Endothelial cell of umbilical vein (primary cell): ENCODE data around the gene HBG2. TPM values are rescaled to one million over a fixed set of nuclear protein-coding genes. Genes with fewer than 3 reads are reported as not detected.

Source experiments
- BruUV-seq: library from RNA; stranded (reverse); fragments of 400-500 nt; replicated peaks from 2 replicates; lab custom pipeline; 2021; lab: Mats Ljungman, UMichigan
- CTCF ChIA-PET: fragments of 300-600, 350-600 bp; sonication (Branson Sonifier 250); formaldehyde crosslinking; loops from one replicate; lab custom pipeline; 2021; ENCODE audit warnings: antibody characterized with exemption, inconsistent platforms; lab: Charles Lee
- POLR2A ChIA-PET: fragments of 300-600, 350-600 bp; sonication (Branson Sonifier 250); formaldehyde crosslinking; loops from one replicate; lab custom pipeline; 2021; ENCODE audit warnings: antibody characterized with exemption, inconsistent platforms; lab: Charles Lee
- DNase-seq: peaks from one replicate; pipeline ENCODE4 v3.0.0-alpha.2; 2011; ENCODE audit warnings: low read depth, low spot score
- FAIRE-seq: peaks from 2 replicates; lab custom pipeline; 2011; peaks lifted over from hg19 to GRCh38; lab: Jason Lieb, UNC
- H2AFZ ChIP-seq: 2 replicates; pipeline ENCODE4 v1.6.0; 2012; ENCODE audit warnings: low read depth, low read length, control low read depth, inconsistent platforms
- H3K27ac ChIP-seq: 2 replicates; pipeline ENCODE4 v1.5.1; 2011; ENCODE audit warnings: low read depth, mild to moderate bottlenecking, control low read depth, low read length, moderate library complexity; ENCODE audit not compliant: insufficient read depth
- H3K27me3 ChIP-seq, 2 experiments: 2 replicates each; pipeline versions ENCODE4 v1.6.0 to v1.6.1; 2011; ENCODE audit warnings: low read length in 2 of 2, mixed read lengths in 1 of 2; ENCODE audit not compliant: control insufficient read depth in 2 of 2, insufficient read depth in 2 of 2
- H3K36me3 ChIP-seq, 2 experiments: 2 replicates in 1 of 2; 3 replicates in 1 of 2; pipeline ENCODE4 v1.5.1; 2011; ENCODE audit warnings: low read length in 2 of 2, mild to moderate bottlenecking in 1 of 2, moderate library complexity in 1 of 2; ENCODE audit not compliant: control insufficient read depth in 2 of 2, insufficient read depth in 2 of 2; ENCODE audit errors: extremely low read depth in 1 of 2
- H3K4me1 ChIP-seq: 3 replicates; pipeline ENCODE4 v1.5.1; 2011; ENCODE audit warnings: mild to moderate bottlenecking, low read length; ENCODE audit not compliant: control insufficient read depth, insufficient read depth; ENCODE audit errors: extremely low read depth
- H3K4me2 ChIP-seq: 2 replicates; pipeline ENCODE4 v1.6.1; 2011; ENCODE audit warnings: low read length, control low read depth, mixed read lengths; ENCODE audit not compliant: insufficient read depth
- H3K4me3 ChIP-seq, 3 experiments: fragments of 200-600 bp in 1 of 3; sonication (generic), shearing (Covaris generic) in 1 of 3; replicated peaks in 1 of 3; 2 replicates each; pipeline ENCODE4 v1.5.1; 2011 to 2016; ENCODE audit warnings: control low read depth in 3 of 3, low read length in 3 of 3, mild to moderate bottlenecking in 2 of 3, inconsistent platforms in 1 of 3, low read depth in 1 of 3, moderate library complexity in 1 of 3; ENCODE audit not compliant: insufficient read depth in 1 of 3
- H3K79me2 ChIP-seq: 2 replicates; pipeline ENCODE4 v1.6.0; 2012; ENCODE audit warnings: low read length, inconsistent platforms; ENCODE audit not compliant: control insufficient read depth, insufficient read depth
- H3K9ac ChIP-seq: replicated peaks from 2 replicates; pipeline ENCODE3; 2011; ENCODE audit warnings: low read length, control low read depth; ENCODE audit not compliant: insufficient read depth; ENCODE audit errors: extremely low read depth
- H3K9me1 ChIP-seq: replicated peaks from 3 replicates; pipeline ENCODE4 v1.6.0; 2011; ENCODE audit warnings: mild to moderate bottlenecking, low read length; ENCODE audit not compliant: control insufficient read depth, insufficient read depth; ENCODE audit errors: extremely low read depth
- H3K9me3 ChIP-seq: replicated peaks from 2 replicates; pipeline ENCODE4 v1.5.1; 2012; ENCODE audit warnings: low read length, inconsistent platforms; ENCODE audit not compliant: control insufficient read depth, insufficient read depth
- H4K20me1 ChIP-seq: replicated peaks from 2 replicates; pipeline ENCODE3; 2011; ENCODE audit warnings: mild to moderate bottlenecking, low read length; ENCODE audit not compliant: control insufficient read depth, insufficient read depth; ENCODE audit errors: extremely low read depth
- CTCF ChIP-seq, 2 donors: IDR thresholded peaks; 1 replicate in 1 of 2; 2 replicates in 1 of 2; pipeline ENCODE4 v1.5.1; 2011; ENCODE audit warnings: low read length in 2 of 2, mild to moderate bottlenecking in 2 of 2, moderate library complexity in 2 of 2, control low read depth in 1 of 2, inconsistent platforms in 1 of 2, low read depth in 1 of 2; ENCODE audit not compliant: insufficient read depth in 1 of 2; ENCODE audit errors: extremely low read depth in 1 of 2
- EZH2 ChIP-seq: IDR thresholded peaks from 2 replicates; pipeline ENCODE4 v1.6.1; 2012; ENCODE audit warnings: borderline replicate concordance, low read depth, mild to moderate bottlenecking, moderate library complexity, low read length, inconsistent platforms; ENCODE audit not compliant: severe bottlenecking
- FOS ChIP-seq: IDR thresholded peaks from 2 replicates; pipeline ENCODE4 v1.6.1; 2011; ENCODE audit warnings: mild to moderate bottlenecking, low read length, moderate library complexity, borderline replicate concordance; ENCODE audit not compliant: insufficient read depth
- GATA2 ChIP-seq: IDR thresholded peaks from 2 replicates; pipeline ENCODE4 v1.7.0; 2011; ENCODE audit warnings: low read depth, mild to moderate bottlenecking, moderate library complexity, mixed read lengths, low read length; ENCODE audit not compliant: insufficient read length, insufficient read depth
- JUN ChIP-seq: IDR thresholded peaks from 2 replicates; pipeline ENCODE4 v1.6.1; 2011; ENCODE audit warnings: borderline replicate concordance, low read depth; ENCODE audit not compliant: insufficient read length, insufficient read depth
- MYC ChIP-seq: IDR thresholded peaks from one replicate; pipeline ENCODE4 v1.6.1; 2011; ENCODE audit warnings: mild to moderate bottlenecking, low read depth, low read length
- POLR2A ChIP-seq: IDR thresholded peaks from 2 replicates; pipeline ENCODE4 v1.6.1; 2012; ENCODE audit warnings: low read depth, mild to moderate bottlenecking, control low read depth, low read length
- POLR2AphosphoS5 ChIP-seq: IDR thresholded peaks from 2 replicates; pipeline ENCODE4 v1.6.1; 2012; ENCODE audit warnings: low read depth, mild to moderate bottlenecking, control low read depth, low read length, moderate library complexity; ENCODE audit not compliant: insufficient read depth
- dilution Hi-C: fragments of 300-500 bp; cut with MboI; formaldehyde crosslinking; loops from one replicate; pipeline ENCODE4 v1.15.0; 2019; ENCODE audit warnings: low sequenced_read_pairs; ENCODE audit not compliant: extremely low pct_ligation_motif_present
- intact Hi-C: fragments of 100-400 bp; cut with micrococcal nuclease; formaldehyde crosslinking; loops from one replicate; pipeline ENCODE4 v1.10.0; 2022
- polyA plus RNA-seq, 4 experiments: library from polyadenylated mRNA; depleted of rRNA in 3 of 4; stranded (reverse) in 3 of 4; unstranded in 1 of 4; fragments of >200 nt; gene quantifications; 2 replicates each; pipeline versions ENCODE4 v1.2.1 to v1.2.3, GENCODE V29; 2011 to 2012; ENCODE audit warnings: missing spikeins in 1 of 4
- total RNA-seq: library from RNA; stranded (reverse); gene quantifications from 2 replicates; pipeline ENCODE4 v1.2.3, GENCODE V29; 2021
- TF ChIP-seq, protein P1 (sequence below): IDR thresholded peaks from 2 replicates; pipeline ENCODE4 v1.6.1; 2011; ENCODE audit not compliant: insufficient read depth, insufficient read length

Gene HBG2
- total and polyA plus RNA-seq, 2 donors (not counting 3 experiments of a cell fraction or from before 2014, with no cell fraction given), result 1.2 TPM; not detected in 1

DNA sequence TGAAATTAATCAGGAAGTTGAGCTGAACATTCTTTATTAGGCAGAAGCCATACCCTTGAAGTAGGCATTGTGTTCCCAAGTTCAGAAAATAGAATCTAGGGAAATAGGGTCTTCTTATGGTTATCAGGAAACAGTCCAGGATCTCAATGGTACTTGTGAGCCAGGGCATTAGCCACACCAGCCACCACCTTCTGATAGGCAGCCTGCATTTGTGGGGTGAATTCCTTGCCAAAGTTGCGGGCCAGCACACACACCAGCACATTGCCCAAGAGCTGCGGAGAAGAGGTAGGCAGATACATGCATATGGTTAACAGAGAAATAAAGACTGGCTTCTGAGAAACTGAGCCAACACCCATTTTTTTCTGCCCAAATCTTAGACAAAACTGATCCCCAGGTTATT, 21.8 kb downstream of the HBG2 start:
- TF ChIP-seq CTCF (IDR thresholded peaks at IDR 0.05; ENCODE audit: extremely low read depth in 1 of 2, insufficient read depth in 1 of 2, low read depth in 1 of 2, low read length in 2 of 2), result no peak
- TF ChIP-seq POLR2A, result no peak
- no peak for TF ChIP-seq GATA2
- TF ChIP-seq FOS, result no peak
- TF ChIP-seq MYC, result no peak
- no peak for TF ChIP-seq EZH2
- TF ChIP-seq JUN, result no peak
- TF ChIP-seq, protein P1, sequence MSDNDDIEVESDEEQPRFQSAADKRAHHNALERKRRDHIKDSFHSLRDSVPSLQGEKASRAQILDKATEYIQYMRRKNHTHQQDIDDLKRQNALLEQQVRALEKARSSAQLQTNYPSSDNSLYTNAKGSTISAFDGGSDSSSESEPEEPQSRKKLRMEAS, result no peak
- TF ChIP-seq POLR2AphosphoS5, result no peak
- Histone ChIP-seq H3K27me3 (no peaks in the 10 kb centered on the region), H3K27ac (no peak overlapping the region), H4K20me1 (no peaks in the 10 kb centered on the region), H3K9me1 (no peaks in the 10 kb centered on the region), H3K4me1 (no peaks in the 10 kb centered on the region), H2AFZ (no peak overlapping the region), H3K9me3 (no peaks in the 10 kb centered on the region), H3K4me3 (no peak overlapping the region), H3K36me3 (no peaks in the 10 kb centered on the region), H3K79me2 (no peaks in the 10 kb centered on the region), H3K9ac (no peak overlapping the region), H3K4me2 (no peak overlapping the region)
- dilution Hi-C loops (no loop called here), intact Hi-C loops (no loop called here)
- POLR2A ChIA-PET, result no interaction called here
- no TSS peak for BruUV-seq
- DNase-seq (no peak), FAIRE-seq (no peak)
- CTCF ChIA-PET, result no interaction called here
